ENCODE data around the gene MKRN3.

Gene MKRN3

DNA sequence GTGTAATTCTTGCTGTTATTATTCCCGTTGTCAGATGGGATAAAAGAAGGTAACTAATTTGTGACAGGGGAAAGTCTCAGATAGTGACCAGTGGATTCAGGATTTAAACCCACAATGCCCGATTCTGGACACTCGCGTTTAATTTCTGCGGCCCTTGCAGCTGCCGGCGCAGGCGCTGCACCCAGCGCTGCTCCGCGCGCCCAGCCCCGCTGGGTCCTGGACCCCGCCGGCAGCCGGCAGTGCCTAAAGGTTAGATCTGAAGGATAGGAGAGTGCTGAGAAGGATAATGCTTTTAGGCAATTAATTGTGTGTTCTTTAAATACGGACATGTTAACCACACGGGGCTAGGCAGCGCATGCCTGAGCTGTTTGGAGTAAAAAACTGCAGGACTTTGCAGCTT, 3.6 kb upstream of the MKRN3 start:
- Mint-ChIP-seq H3K27me3 (ENCODE audit: low read depth) (no peaks in the 10 kb centered on the region), H3K27ac (no peak overlapping the region), H3K4me3 (no peak overlapping the region)

GRCh38 chr15:23564821-23565394, 566 bp upstream of the MKRN3 start:
- Mint-ChIP-seq H3K4me1 (no peaks in the 10 kb centered on the region), H3K27ac (peak overlapping the region; percentile 12 to 49 (median 16)), H3K9me3 (peaks cover 9% of the 10 kb centered on the region), H3K4me3 (peak overlapping the region in 2 of 3 experiments; percentile 75 to 77), H3K36me3 (ENCODE audit: low read depth) (no peaks in the 10 kb centered on the region), H3K27me3 (ENCODE audit: low read depth) (no peaks in the 10 kb centered on the region)
- TF ChIP-seq, protein P1, sequence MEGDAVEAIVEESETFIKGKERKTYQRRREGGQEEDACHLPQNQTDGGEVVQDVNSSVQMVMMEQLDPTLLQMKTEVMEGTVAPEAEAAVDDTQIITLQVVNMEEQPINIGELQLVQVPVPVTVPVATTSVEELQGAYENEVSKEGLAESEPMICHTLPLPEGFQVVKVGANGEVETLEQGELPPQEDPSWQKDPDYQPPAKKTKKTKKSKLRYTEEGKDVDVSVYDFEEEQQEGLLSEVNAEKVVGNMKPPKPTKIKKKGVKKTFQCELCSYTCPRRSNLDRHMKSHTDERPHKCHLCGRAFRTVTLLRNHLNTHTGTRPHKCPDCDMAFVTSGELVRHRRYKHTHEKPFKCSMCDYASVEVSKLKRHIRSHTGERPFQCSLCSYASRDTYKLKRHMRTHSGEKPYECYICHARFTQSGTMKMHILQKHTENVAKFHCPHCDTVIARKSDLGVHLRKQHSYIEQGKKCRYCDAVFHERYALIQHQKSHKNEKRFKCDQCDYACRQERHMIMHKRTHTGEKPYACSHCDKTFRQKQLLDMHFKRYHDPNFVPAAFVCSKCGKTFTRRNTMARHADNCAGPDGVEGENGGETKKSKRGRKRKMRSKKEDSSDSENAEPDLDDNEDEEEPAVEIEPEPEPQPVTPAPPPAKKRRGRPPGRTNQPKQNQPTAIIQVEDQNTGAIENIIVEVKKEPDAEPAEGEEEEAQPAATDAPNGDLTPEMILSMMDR (IDR thresholded peaks at IDR 0.05; ENCODE audit: unreplicated experiment in 3 of 3) = no peak

More for the DNA sequence above, 3.6 kb upstream of the MKRN3 start:
- Mint-ChIP-seq H3K9me3 (peaks cover 9% of the 10 kb centered on the region), H3K4me1 (no peaks in the 10 kb centered on the region), H3K36me3 (ENCODE audit: low read depth) (no peaks in the 10 kb centered on the region)
- TF ChIP-seq, protein P1 (IDR thresholded peaks at IDR 0.05; ENCODE audit: unreplicated experiment in 3 of 3) = no peak

DNA sequence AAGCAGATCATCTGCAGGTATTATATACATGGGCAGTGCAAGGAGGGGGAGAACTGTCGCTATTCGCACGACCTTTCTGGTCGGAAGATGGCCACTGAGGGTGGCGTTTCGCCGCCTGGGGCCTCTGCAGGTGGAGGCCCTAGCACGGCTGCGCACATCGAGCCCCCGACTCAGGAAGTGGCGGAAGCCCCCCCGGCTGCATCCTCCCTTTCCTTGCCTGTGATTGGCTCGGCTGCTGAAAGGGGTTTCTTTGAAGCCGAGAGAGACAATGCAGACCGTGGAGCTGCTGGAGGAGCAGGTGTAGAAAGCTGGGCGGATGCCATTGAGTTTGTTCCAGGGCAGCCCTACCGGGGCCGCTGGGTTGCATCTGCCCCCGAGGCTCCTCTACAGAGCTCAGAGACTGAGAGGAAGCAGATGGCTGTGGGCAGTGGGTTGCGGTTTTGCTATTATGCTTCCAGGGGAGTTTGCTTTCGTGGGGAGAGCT, 639 bp downstream of the MKRN3 start:
- no peaks in the 10 kb centered on the region for H3K4me1 Mint-ChIP-seq
- H3K9me3 Mint-ChIP-seq = peaks cover 9% of the 10 kb centered on the region
- no peaks in the 10 kb centered on the region for H3K36me3 Mint-ChIP-seq (ENCODE audit: low read depth)
- H3K27me3 Mint-ChIP-seq (ENCODE audit: low read depth) = no peaks in the 10 kb centered on the region
- H3K27ac Mint-ChIP-seq = no peak overlapping the region
- TF ChIP-seq, protein P1 (IDR thresholded peaks at IDR 0.05; ENCODE audit: unreplicated experiment in 3 of 3) = no peak
- H3K4me3 Mint-ChIP-seq = peak overlapping the region in 1 of 3 experiments; percentile 12

GRCh38 chr15:23566651-23567050, 1.2 kb downstream of the MKRN3 start:
- TF ChIP-seq, protein P1 (IDR thresholded peaks at IDR 0.05; ENCODE audit: unreplicated experiment in 3 of 3) = no peak
- H3K4me3 Mint-ChIP-seq = peak overlapping the region in 1 of 3 experiments; percentile 12

GRCh38 chr15:23567921-23568320, 2.4 kb downstream of the MKRN3 start:
- Mint-ChIP-seq H3K36me3 (ENCODE audit: low read depth) (no peaks in the 10 kb centered on the region), H3K4me1 (no peaks in the 10 kb centered on the region), H3K4me3 (no peak overlapping the region), H3K9me3 (peaks cover 9% of the 10 kb centered on the region), H3K27ac (no peak overlapping the region), H3K27me3 (ENCODE audit: low read depth) (no peaks in the 10 kb centered on the region)
- TF ChIP-seq, protein P1 (IDR thresholded peaks at IDR 0.05; ENCODE audit: unreplicated experiment in 3 of 3) = no peak

More at GRCh38 chr15:23566651-23567050, 1.2 kb downstream of the MKRN3 start:
- Mint-ChIP-seq H3K27ac (no peak overlapping the region), H3K9me3 (peaks cover 9% of the 10 kb centered on the region), H3K4me1 (no peaks in the 10 kb centered on the region), H3K36me3 (ENCODE audit: low read depth) (no peaks in the 10 kb centered on the region), H3K27me3 (ENCODE audit: low read depth) (no peaks in the 10 kb centered on the region)
